22Rv1 (cell line): Measurements from ENCODE around the gene LRMDA.

Source experiments
- H3K27ac ChIP-seq: fragments of 450-650 bp; 2 replicates; pipeline ENCODE4 v1.5.1; 2017
- ZFX ChIP-seq: fragments of 450-650 bp; IDR thresholded peaks from 2 replicates; pipeline ENCODE4 v1.6.1; 2017; ENCODE audit warnings: antibody characterized with exemption, borderline replicate concordance
- TF ChIP-seq, protein P1 (sequence below): fragments of 450-650 bp; IDR thresholded peaks from 2 replicates; pipeline ENCODE4 v1.5.1; 2017; ENCODE audit warnings: mild to moderate bottlenecking

Gene LRMDA

DNA sequence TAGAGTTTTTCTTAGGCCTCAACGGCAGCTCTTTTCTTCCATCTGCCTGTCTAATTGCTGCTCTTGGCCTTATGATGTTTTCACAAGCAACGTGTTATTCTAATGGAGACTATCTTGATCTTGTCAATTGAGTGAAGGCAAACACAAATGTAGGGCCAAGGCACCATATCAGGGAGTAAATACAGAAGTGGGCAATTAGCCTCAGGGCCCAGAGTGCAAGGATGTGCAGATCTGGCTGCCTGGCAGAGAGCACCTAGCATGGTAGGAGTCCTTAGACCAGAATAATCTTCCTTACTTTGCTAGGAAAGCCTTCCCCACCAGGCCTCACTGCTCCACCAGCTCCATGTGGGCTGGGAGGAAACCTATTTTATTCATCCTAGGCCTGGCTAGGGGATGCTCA, 590.9 kb downstream of the LRMDA start:
- TF ChIP-seq, protein P1, sequence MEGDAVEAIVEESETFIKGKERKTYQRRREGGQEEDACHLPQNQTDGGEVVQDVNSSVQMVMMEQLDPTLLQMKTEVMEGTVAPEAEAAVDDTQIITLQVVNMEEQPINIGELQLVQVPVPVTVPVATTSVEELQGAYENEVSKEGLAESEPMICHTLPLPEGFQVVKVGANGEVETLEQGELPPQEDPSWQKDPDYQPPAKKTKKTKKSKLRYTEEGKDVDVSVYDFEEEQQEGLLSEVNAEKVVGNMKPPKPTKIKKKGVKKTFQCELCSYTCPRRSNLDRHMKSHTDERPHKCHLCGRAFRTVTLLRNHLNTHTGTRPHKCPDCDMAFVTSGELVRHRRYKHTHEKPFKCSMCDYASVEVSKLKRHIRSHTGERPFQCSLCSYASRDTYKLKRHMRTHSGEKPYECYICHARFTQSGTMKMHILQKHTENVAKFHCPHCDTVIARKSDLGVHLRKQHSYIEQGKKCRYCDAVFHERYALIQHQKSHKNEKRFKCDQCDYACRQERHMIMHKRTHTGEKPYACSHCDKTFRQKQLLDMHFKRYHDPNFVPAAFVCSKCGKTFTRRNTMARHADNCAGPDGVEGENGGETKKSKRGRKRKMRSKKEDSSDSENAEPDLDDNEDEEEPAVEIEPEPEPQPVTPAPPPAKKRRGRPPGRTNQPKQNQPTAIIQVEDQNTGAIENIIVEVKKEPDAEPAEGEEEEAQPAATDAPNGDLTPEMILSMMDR: no peak
- no peak for TF ChIP-seq ZFX
- no peak overlapping the region for H3K27ac ChIP-seq

DNA sequence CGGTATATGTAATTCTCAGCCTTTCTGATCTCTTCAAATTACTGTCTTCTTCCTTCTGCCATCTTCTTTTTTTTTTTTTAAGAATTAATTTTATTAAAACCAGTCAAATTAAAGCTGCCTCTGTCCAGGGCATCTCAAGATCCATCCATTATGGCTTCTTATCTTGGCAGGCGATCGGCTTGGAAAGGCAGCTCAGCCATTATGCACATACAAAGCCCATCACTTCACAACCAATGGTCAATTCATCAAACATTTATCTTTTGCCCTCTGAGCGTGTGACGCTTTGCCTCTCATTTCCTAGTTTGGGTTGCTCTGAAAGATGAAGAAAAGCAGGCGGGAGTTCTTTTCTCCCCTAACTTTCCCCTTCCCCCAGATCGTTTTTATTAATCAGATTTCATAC, 591.6 kb downstream of the LRMDA start:
- no peak overlapping the region for H3K27ac ChIP-seq
- TF ChIP-seq, protein P1: no peak

DNA sequence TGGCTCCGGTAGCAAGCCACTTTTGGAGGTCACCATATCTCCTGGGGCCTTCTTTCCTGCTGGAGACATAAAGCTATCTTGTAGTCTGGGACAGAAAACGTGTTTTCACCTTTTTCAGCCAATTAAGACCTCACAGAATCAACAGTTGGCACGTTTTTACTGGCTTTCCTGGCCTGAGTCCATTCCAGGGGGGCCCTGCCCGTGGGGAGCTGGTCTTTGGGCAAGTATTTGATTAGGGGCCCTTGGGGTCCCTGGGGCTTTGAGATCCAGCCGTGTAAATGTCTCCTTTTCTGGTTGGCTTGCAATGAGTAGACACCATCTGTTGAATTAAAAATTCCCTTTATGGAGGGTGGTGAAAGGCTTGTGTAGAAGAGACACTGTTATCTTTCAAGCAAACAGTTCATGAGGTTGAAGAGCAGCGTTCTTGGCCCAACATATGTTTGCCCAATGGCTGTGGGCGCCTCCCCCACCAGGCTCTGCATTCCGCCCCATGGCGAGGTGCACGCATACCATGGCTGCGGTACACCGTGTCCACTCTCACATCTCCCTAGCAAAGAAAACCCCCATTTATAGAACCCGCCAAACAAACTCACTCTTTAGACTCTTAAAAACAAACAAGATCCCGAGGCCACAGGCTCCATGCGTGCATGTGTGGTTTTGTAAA, 593.2 kb downstream of the LRMDA start:
- H3K27ac ChIP-seq: no peak overlapping the region
- TF ChIP-seq, protein P1: no peak
- no peak for TF ChIP-seq ZFX

DNA sequence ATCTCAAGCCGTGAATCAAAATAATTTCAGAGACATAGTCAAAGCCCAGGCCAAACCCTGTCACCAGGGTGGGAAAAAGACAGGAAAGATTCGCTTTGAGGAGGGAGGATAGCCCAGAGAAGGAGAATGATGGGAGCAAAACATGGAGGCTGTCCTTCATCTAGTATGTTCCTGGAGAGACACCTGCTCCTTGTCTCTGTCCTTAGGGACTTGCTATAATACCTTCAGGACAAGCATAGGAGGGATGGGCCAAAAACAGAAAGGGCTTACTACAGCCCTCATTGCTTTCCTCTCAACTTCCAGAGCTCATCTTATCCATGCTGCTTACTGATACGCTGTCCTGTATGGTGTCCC, 593.7 kb downstream of the LRMDA start:
- no peak overlapping the region for H3K27ac ChIP-seq
- TF ChIP-seq, protein P1: no peak
- TF ChIP-seq ZFX: no peak

DNA sequence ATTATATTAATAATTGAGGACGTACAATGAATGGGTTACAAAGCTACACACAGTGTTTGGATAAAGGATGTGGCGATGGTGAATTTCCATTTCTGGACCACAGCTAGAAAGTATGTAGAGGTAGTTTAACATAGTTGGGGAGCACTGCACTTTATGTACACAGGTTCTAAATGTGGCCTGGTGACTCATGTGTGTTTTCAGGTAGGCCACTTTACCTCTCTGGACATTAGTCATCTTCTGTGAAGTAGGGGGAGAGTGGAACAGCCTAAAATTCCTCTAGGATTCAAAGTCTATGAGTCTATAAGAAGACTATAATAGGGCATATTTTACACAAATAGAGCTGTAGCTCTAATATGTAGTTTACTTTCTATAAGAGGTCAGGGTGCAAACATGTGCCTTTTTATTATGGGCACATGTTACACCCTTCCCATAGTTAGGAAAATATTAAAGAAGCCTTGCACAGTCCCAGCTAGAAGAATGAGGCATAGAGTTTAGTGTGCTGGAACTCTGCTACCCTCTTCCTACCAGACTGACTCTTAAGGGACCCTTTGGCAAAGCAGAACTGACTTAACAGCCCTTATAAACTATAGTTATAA, 594.9 kb downstream of the LRMDA start:
- TF ChIP-seq ZFX: no peak
- TF ChIP-seq, protein P1: no peak
- no peak overlapping the region for H3K27ac ChIP-seq

DNA sequence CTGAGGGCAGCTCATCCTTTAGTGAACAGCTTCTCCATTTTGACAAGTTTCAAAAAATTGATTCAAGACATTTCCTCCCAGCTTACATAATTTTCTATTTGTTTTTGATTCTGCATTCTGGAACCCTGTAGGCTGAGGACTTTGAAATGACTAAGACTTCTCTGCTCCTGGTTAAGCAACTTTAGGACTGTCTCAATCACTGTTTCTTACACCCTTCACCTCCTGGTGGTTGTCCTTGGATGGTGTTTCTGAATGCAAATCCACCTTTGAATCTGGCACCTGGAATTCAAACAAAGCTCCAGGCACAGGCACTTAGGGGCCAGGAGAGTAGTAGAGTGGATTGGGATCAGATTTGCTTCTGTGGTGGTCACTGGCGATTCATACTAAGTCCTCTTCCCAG, 595.5 kb downstream of the LRMDA start:
- TF ChIP-seq ZFX: no peak
- TF ChIP-seq, protein P1: no peak
- no peak overlapping the region for H3K27ac ChIP-seq

DNA sequence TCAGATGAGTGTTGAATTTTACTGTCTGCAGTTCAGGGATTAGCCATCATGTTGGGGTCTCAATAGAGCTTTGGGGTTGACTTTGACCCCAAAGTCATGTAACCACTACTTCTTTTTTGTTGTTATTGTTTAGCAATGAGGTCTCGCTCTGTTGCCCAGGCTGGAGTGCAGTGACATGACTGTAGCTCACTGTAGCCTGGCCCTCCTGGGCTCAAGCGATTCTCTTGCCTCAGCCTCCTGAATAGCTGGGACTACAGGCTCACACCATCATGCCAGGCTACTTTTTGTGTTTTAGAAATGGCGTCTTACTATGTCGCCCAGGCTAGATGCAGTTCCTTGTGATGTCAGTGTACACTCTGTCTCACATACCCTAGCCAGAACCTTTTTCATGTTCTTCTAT, 598.4 kb downstream of the LRMDA start:
- TF ChIP-seq, protein P1: no peak
- no peak for TF ChIP-seq ZFX
- no peak overlapping the region for H3K27ac ChIP-seq
